Measurements from ENCODE around the gene LMNTD1. TPM values are rescaled to one million over a fixed set of nuclear protein-coding genes. Genes with fewer than 3 reads are reported as not detected.

The LMNTD1 gene
- total and polyA plus RNA-seq, 2 experiments from 2014 or later = not detected

GRCh38 chr12:25521625-25522256, 31.3 kb downstream of the LMNTD1 start:
- no peak overlapping the region for H3K4me3 Mint-ChIP-seq
- ATAC-seq (no peak), DNase-seq (ENCODE audit: low spot score) (no peak)
- Histone ChIP-seq H3K4me1 (ENCODE audit: insufficient read depth) (no peaks in the 10 kb centered on the region), H3K79me2 (replicated peaks; ENCODE audit: insufficient read depth) (no peaks in the 10 kb centered on the region), H3K4me2 (no peak overlapping the region), H3K36me3 (ENCODE audit: insufficient read depth) (no peaks in the 10 kb centered on the region), H3K4me3 (no peak overlapping the region), H2AFZ (no peak overlapping the region), H3K27ac (ENCODE audit: low read depth) (no peak overlapping the region), H3K9me2 (ENCODE audit: insufficient read depth) (no peaks in the 10 kb centered on the region), H3F3A (replicated peaks; ENCODE audit: low read depth) (no peaks in the 10 kb centered on the region), H4K20me1 (replicated peaks; ENCODE audit: insufficient read depth) (no peaks in the 10 kb centered on the region), H3K27me3 (ENCODE audit: insufficient read depth) (no peaks in the 10 kb centered on the region)
- H3K27ac Mint-ChIP-seq = no peak overlapping the region
- H3K9me3 Mint-ChIP-seq = no peaks in the 10 kb centered on the region
- TF ChIP-seq EZH2phosphoT487 (IDR thresholded peaks at IDR 0.05; ENCODE audit: unreplicated experiment) = no peak
- TF ChIP-seq ZNF462 (CRISPR knock-in tag; IDR thresholded peaks at IDR 0.05) = no peak
- TF ChIP-seq, protein P1, sequence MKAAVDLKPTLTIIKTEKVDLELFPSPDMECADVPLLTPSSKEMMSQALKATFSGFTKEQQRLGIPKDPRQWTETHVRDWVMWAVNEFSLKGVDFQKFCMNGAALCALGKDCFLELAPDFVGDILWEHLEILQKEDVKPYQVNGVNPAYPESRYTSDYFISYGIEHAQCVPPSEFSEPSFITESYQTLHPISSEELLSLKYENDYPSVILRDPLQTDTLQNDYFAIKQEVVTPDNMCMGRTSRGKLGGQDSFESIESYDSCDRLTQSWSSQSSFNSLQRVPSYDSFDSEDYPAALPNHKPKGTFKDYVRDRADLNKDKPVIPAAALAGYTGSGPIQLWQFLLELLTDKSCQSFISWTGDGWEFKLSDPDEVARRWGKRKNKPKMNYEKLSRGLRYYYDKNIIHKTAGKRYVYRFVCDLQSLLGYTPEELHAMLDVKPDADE (IDR thresholded peaks at IDR 0.05) = no peak
- TF ChIP-seq EZH2 (IDR thresholded peaks at IDR 0.05; ENCODE audit: low read depth, unreplicated experiment) = no peak
- TF ChIP-seq CTCF (conservative IDR thresholded peaks at IDR 0.05; ENCODE audit: low read depth in 2 of 2) = no peak
- no peak for TF ChIP-seq ZNF331 (CRISPR knock-in tag; IDR thresholded peaks at IDR 0.05; ENCODE audit: low read depth)
- TF ChIP-seq POLR2AphosphoS5 (IDR thresholded peaks at IDR 0.05; ENCODE audit: low read depth) = no peak
- no peak for TF ChIP-seq CREB1 (CRISPR knock-in tag; IDR thresholded peaks at IDR 0.05; ENCODE audit: low read depth)
- no peak for TF ChIP-seq NANOG (IDR thresholded peaks at IDR 0.05; ENCODE audit: borderline replicate concordance)
- TF ChIP-seq JUNB (IDR thresholded peaks at IDR 0.05; ENCODE audit: unreplicated experiment) = no peak
- TF ChIP-seq ZNF114 (CRISPR knock-in tag; IDR thresholded peaks at IDR 0.05) = no peak
- TF ChIP-seq, protein P2, sequence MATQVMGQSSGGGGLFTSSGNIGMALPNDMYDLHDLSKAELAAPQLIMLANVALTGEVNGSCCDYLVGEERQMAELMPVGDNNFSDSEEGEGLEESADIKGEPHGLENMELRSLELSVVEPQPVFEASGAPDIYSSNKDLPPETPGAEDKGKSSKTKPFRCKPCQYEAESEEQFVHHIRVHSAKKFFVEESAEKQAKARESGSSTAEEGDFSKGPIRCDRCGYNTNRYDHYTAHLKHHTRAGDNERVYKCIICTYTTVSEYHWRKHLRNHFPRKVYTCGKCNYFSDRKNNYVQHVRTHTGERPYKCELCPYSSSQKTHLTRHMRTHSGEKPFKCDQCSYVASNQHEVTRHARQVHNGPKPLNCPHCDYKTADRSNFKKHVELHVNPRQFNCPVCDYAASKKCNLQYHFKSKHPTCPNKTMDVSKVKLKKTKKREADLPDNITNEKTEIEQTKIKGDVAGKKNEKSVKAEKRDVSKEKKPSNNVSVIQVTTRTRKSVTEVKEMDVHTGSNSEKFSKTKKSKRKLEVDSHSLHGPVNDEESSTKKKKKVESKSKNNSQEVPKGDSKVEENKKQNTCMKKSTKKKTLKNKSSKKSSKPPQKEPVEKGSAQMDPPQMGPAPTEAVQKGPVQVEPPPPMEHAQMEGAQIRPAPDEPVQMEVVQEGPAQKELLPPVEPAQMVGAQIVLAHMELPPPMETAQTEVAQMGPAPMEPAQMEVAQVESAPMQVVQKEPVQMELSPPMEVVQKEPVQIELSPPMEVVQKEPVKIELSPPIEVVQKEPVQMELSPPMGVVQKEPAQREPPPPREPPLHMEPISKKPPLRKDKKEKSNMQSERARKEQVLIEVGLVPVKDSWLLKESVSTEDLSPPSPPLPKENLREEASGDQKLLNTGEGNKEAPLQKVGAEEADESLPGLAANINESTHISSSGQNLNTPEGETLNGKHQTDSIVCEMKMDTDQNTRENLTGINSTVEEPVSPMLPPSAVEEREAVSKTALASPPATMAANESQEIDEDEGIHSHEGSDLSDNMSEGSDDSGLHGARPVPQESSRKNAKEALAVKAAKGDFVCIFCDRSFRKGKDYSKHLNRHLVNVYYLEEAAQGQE (IDR thresholded peaks at IDR 0.05; ENCODE audit: unreplicated experiment) = no peak
- TF ChIP-seq STAT1 (IDR thresholded peaks at IDR 0.05; ENCODE audit: unreplicated experiment) = no peak
- no peaks in the 10 kb centered on the region for H3K4me1 Mint-ChIP-seq
- H3K36me3 Mint-ChIP-seq (ENCODE audit: low read depth) = no peaks in the 10 kb centered on the region
- H3K27me3 Mint-ChIP-seq (ENCODE audit: insufficient read depth, low read depth, poor library complexity) = no peaks in the 10 kb centered on the region

All from GM23338 (cell line).